Dedifferentiated amniotic fluid mesenchymal stem cell (primary cell): ENCODE results near the gene ARPP19.
"Not testable (repeated sequence)": the region's sequence is repeated elsewhere in the genome, so short reads cannot be mapped to it uniquely, and the experiment has no call there.

ENCODE experiments used
- DNase-seq: peaks from one replicate; pipeline ENCODE4 v3.0.0-alpha.2; 2016; ENCODE audit errors: extremely low spot score

Gene ARPP19

GRCh38 chr15:52568601-52569585 is at the start of gene ARPP19:
Gene ARPP19 (minus strand): TSS chr15:52569030. CDS start chr15:52568892, 138 bp downstream.
- peak; percentile 75 for DNase-seq

GRCh38 chr15:52617026-52617425 is 48.2 kb upstream of the ARPP19 start:
- DNase-seq, result no peak

GRCh38 chr15:52615302-52615701 is 46.5 kb upstream of the ARPP19 start:
- no peak for DNase-seq

GRCh38 chr15:52609593-52609992 is 40.8 kb upstream of the ARPP19 start:
- DNase-seq, result no peak

- no peak for DNase-seq
These were observed 15.6 kb upstream of the ARPP19 start for GRCh38 chr15:52584414-52584813.

GRCh38 chr15:52579852-52580251 is 11.0 kb upstream of the ARPP19 start:
- no peak for DNase-seq

- no peak for DNase-seq
These were observed 7.9 kb upstream of the ARPP19 start for GRCh38 chr15:52576692-52577091.

GRCh38 chr15:52575573-52575972 is 6.7 kb upstream of the ARPP19 start:
- DNase-seq, result not testable (repeated sequence)

- DNase-seq, result no peak
These were observed 6.2 kb upstream of the ARPP19 start for GRCh38 chr15:52575072-52575471.

- not testable (repeated sequence) for DNase-seq
These were observed 5.8 kb upstream of the ARPP19 start for GRCh38 chr15:52574623-52575022.

- DNase-seq, result no peak
These were observed 794 bp downstream of the ARPP19 start for GRCh38 chr15:52567871-52568600.

- DNase-seq, result no peak
These were observed 1.9 kb downstream of the ARPP19 start for GRCh38 chr15:52566889-52567288.

- not testable (repeated sequence) for DNase-seq
These were observed 3.1 kb downstream of the ARPP19 start for GRCh38 chr15:52565417-52566358.

- no peak for DNase-seq
These were observed 5.2 kb downstream of the ARPP19 start for GRCh38 chr15:52563501-52564060.

GRCh38 chr15:52559575-52559974 is 9.3 kb downstream of the ARPP19 start:
- no peak for DNase-seq

- no peak for DNase-seq
These were observed 9.8 kb downstream of the ARPP19 start for GRCh38 chr15:52559022-52559421.

GRCh38 chr15:52558196-52558595 is 10.6 kb downstream of the ARPP19 start:
- no peak for DNase-seq

GRCh38 chr15:52557274-52557641 is 11.6 kb downstream of the ARPP19 start:
- no peak for DNase-seq

GRCh38 chr15:52556524-52557273 is 12.1 kb downstream of the ARPP19 start:
- no peak for DNase-seq

GRCh38 chr15:52552303-52552702 is 16.5 kb downstream of the ARPP19 start:
- no peak for DNase-seq

- no peak for DNase-seq
These were observed 17.1 kb downstream of the ARPP19 start for GRCh38 chr15:52551762-52552161.
